D721Med (cell line): ENCODE data around the gene GPC6.
"Not testable (repeated sequence)": the region's sequence is repeated elsewhere in the genome, so short reads cannot be mapped to it uniquely, and the experiment has no call there.

ENCODE experiments used
- DNase-seq: peaks from one replicate; pipeline ENCODE4 v3.0.0; 2011; ENCODE audit warnings: low spot score; ENCODE audit not compliant: insufficient read length
- FAIRE-seq: peaks from 2 replicates; lab custom pipeline; 2011; peaks lifted over from hg19 to GRCh38; lab: Jason Lieb, UNC
- CTCF ChIP-seq: IDR thresholded peaks from 2 replicates; pipeline ENCODE4 v1.5.1; 2012; ENCODE audit warnings: mild to moderate bottlenecking, control low read depth; ENCODE audit not compliant: insufficient read depth; ENCODE audit errors: missing control alignments

The GPC6 gene

DNA sequence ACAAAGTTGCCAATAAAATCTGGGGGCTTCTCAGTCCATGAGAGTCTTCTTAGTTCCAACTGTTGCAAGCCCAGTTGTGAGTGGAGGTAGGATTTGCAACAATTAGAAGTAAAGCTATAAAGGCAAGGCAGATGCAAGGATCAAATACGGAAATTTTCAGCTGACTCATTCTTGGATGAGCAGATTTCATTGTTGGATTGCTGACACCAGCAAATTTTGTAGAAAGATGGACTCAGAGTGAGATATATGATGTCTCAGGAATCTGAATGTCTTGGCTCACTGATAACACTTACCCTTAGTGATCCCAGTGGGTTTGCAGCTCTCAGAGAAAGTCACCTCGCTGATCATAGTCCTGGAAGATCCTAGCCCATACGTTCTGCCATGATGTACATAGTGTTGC is 209.0 kb downstream of the GPC6 start:
- TF ChIP-seq CTCF = no peak
- no peak for DNase-seq
- FAIRE-seq = no peak

DNA sequence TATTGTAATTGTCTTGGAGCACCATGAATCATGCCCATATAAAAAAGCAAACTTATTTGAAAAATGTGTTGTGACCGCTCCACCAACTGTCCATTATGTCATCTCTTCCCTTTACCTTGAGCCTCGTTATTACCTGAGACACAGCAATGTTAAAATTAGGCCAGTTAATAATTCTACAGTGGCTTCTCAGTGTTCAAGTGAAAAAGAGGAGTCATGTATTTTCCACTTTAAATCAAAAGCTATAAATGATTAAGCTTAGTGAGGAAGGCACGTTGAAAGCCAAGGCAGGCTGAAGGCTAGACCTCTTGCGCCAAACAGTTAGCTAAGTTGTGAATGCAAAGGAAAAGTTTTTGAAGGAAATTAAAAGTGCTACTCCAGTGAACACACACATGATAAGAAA is 210.5 kb downstream of the GPC6 start:
- no peak for DNase-seq
- no peak for TF ChIP-seq CTCF
- no peak for FAIRE-seq

- FAIRE-seq = no peak
- TF ChIP-seq CTCF = no peak
- no peak for DNase-seq
Measured at GRCh38 chr13:93446238-93446637, 219.6 kb downstream of the GPC6 start.

DNA sequence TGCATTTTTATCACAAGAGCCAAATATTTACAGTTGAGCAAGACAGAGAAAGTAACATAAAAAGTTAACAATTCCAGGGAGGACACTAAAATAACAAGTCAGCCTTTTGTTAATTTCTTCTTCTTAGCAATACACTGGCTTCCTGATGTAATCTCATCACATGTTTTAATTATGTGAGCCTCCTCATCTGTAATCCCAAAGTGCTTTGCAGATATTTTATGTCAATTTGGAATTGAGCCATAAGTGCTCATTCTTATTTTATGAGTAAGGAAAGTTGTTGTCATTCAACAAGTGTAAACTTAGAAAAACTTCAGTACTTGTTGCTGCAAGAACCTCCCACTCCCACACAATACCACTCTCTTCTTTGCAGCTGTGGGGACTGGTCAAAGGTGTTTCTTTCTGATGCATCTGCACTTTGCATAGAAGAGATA is 223.6 kb downstream of the GPC6 start:
- FAIRE-seq = no peak
- DNase-seq = no peak
- TF ChIP-seq CTCF = no peak

DNA sequence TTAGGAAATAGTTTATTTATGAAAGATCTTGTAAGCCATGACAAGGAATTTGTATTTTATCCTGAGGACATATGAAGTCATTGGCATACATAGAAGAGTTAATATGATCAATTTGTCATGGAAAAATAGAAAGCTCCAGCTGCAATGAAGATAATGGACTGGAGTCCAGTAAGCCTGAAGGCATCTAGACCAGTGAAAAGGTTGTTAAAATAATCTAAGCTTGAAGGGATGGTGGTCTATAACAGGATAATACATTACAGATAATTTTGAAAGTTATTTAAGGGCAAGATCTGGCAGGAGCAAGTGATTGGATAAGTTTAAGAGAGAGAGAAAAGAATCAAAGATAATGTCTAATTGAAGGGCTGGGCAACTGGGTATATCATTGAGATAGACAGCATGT is 224.2 kb downstream of the GPC6 start:
- no peak for TF ChIP-seq CTCF
- FAIRE-seq (no peak), DNase-seq (no peak)

DNA sequence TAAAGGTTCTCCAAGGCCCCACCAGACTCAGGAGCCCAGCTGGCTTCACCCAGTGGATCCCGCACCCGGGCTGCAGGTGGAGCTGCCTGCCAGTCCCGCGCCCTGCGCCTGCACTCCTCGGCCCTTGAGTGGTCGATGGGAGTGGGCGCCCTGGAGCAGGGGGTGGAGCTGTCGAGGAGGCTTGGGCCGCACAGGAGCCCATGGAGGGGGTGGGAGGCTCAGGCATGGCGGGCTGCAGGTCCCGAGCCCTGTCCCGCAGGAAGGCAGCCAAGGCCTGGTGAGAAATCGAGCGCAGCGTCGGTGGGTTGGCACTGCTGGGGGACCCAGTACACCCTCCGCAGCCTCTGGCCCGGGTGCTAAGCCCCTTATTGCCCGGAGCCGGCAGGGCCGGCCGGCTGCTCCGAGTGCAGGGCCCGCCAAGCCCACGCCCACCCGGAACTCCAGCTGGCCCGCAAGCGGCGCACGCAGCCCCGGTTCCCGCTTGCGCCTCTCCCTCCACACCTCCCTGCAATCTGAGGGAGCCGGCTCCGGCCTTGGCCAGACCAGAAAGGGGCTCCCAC is 228.1 kb downstream of the GPC6 start:
- not testable (repeated sequence) for FAIRE-seq, DNase-seq

DNA sequence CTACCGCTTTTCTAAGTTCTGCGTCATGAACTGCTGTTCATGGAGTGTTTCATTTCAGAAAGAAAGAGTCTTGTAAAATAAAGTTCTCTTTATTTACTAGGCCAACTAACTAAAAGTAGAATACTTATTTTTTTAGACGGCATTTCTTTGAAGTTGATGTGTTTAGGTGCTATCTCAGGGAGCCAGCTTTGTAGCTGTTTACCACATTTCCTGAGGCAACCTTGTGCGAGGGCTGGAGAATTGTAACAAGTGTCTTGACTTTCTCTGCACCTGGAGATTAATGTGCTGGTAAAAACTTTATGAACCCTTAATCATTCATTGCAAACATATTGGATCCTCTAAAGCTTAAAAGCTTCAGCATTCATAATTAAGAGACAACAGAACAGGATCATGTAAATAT is 229.3 kb downstream of the GPC6 start:
- TF ChIP-seq CTCF = no peak
- DNase-seq (no peak), FAIRE-seq (no peak)

- no peak for TF ChIP-seq CTCF
- FAIRE-seq (no peak), DNase-seq (no peak)
Measured at GRCh38 chr13:93460005-93460404, 233.4 kb downstream of the GPC6 start.
